Astrocyte (in vitro differentiated cells and primary cell): ENCODE measurements around the gene OPTN.
"Not testable (repeated sequence)": the region's sequence is repeated elsewhere in the genome, so short reads cannot be mapped to it uniquely, and the experiment has no call there.

ENCODE experiments used
- EZH2 ChIP-seq: IDR thresholded peaks from 2 replicates; pipeline ENCODE4 v1.6.1; 2012; ENCODE audit warnings: mild to moderate bottlenecking, low read length, inconsistent platforms; ENCODE audit not compliant: insufficient read depth
- TF ChIP-seq, protein P1 (sequence below): IDR thresholded peaks from 2 replicates; pipeline ENCODE4 v1.5.1; 2011; ENCODE audit warnings: low read depth, mild to moderate bottlenecking, inconsistent platforms, low read length, moderate library complexity; ENCODE audit not compliant: insufficient read depth

DNA sequence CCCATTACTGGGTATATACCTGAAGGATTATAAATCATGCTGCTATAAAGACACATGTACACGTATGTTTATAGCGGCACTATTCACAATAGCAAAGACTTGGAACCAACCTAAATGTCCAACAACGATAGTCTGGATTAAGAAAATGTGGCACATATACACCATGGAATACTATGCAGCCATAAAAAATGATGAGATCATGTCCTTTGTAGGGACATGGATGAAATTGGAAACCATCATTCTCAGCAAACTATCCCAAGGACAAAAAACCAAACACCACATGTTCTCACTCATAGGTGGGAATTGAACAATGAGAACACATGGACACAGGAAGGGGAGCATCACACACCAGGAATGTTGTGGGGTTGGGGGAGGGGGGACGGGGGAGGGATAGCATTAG lies 55.9 kb downstream of the OPTN start:
- TF ChIP-seq, protein P1, sequence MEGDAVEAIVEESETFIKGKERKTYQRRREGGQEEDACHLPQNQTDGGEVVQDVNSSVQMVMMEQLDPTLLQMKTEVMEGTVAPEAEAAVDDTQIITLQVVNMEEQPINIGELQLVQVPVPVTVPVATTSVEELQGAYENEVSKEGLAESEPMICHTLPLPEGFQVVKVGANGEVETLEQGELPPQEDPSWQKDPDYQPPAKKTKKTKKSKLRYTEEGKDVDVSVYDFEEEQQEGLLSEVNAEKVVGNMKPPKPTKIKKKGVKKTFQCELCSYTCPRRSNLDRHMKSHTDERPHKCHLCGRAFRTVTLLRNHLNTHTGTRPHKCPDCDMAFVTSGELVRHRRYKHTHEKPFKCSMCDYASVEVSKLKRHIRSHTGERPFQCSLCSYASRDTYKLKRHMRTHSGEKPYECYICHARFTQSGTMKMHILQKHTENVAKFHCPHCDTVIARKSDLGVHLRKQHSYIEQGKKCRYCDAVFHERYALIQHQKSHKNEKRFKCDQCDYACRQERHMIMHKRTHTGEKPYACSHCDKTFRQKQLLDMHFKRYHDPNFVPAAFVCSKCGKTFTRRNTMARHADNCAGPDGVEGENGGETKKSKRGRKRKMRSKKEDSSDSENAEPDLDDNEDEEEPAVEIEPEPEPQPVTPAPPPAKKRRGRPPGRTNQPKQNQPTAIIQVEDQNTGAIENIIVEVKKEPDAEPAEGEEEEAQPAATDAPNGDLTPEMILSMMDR = not testable (repeated sequence)
- not testable (repeated sequence) for TF ChIP-seq EZH2
